Keratinocyte (primary cell): ENCODE measurements around the gene DPH1. TPM values are rescaled to one million over a fixed set of nuclear protein-coding genes. Genes with fewer than 3 reads are reported as not detected.

Experiments used
- DNase-seq: peaks from one replicate; pipeline ENCODE4 v3.0.0-alpha.2; 2011; ENCODE audit warnings: low read depth, missing footprints, low spot score
- FAIRE-seq: peaks from 2 replicates; lab custom pipeline; 2011; peaks lifted over from hg19 to GRCh38; lab: Jason Lieb, UNC
- H2AFZ ChIP-seq: 2 replicates; pipeline ENCODE4 v1.6.0; 2012; ENCODE audit warnings: low read length, control low read depth, inconsistent platforms; ENCODE audit not compliant: control insufficient read depth
- H3K27ac ChIP-seq: 2 replicates; pipeline ENCODE4 v1.5.1; 2011; ENCODE audit warnings: low read length; ENCODE audit not compliant: control insufficient read depth, insufficient read depth
- H3K27me3 ChIP-seq: 3 replicates; pipeline ENCODE4 v1.6.0; 2011; ENCODE audit warnings: low read length; ENCODE audit not compliant: control insufficient read depth, insufficient read depth; ENCODE audit errors: extremely low read depth
- H3K36me3 ChIP-seq, 2 experiments: 2 replicates in 1 of 2; 3 replicates in 1 of 2; pipeline ENCODE4 v1.5.1; 2011; ENCODE audit warnings: low read length in 2 of 2, mild to moderate bottlenecking in 1 of 2; ENCODE audit not compliant: control insufficient read depth in 2 of 2, insufficient read depth in 2 of 2; ENCODE audit errors: extremely low read depth in 1 of 2
- H3K4me1 ChIP-seq: 3 replicates; pipeline ENCODE4 v1.5.1; 2011; ENCODE audit warnings: low read length; ENCODE audit not compliant: control insufficient read depth, insufficient read depth; ENCODE audit errors: extremely low read depth
- H3K4me2 ChIP-seq: 3 replicates; pipeline ENCODE4 v1.6.0; 2011; ENCODE audit warnings: low read depth, low read length; ENCODE audit not compliant: control insufficient read depth, insufficient read depth; ENCODE audit errors: extremely low read depth
- H3K4me3 ChIP-seq, 3 experiments: fragments of 200-600 bp in 1 of 3; sonication (generic) in 1 of 3; 2 replicates in 2 of 3; 3 replicates in 1 of 3; pipeline ENCODE4 v1.5.1; 2011 to 2016; ENCODE audit warnings: low read length in 3 of 3, mild to moderate bottlenecking in 3 of 3, control low read depth in 2 of 3, inconsistent platforms in 1 of 3, low read depth in 1 of 3, mixed read lengths in 1 of 3, mixed run types in 1 of 3, moderate library complexity in 1 of 3; ENCODE audit not compliant: control insufficient read depth in 2 of 3, insufficient read depth in 2 of 3; ENCODE audit errors: extremely low read depth in 1 of 3
- H3K79me2 ChIP-seq: 2 replicates; pipeline ENCODE4 v1.6.0; 2012; ENCODE audit warnings: low read length; ENCODE audit not compliant: control insufficient read depth, insufficient read depth
- H3K9ac ChIP-seq: 3 replicates; pipeline ENCODE4 v1.6.0; 2011; ENCODE audit warnings: low read length; ENCODE audit not compliant: control insufficient read depth, insufficient read depth; ENCODE audit errors: extremely low read depth
- H3K9me1 ChIP-seq: 3 replicates; pipeline ENCODE4 v1.6.0; 2011; ENCODE audit warnings: low read length; ENCODE audit not compliant: control insufficient read depth, insufficient read depth; ENCODE audit errors: extremely low read depth
- H3K9me3 ChIP-seq: 2 replicates; pipeline ENCODE4 v1.5.1; 2012; ENCODE audit warnings: low read depth, low read length; ENCODE audit not compliant: control insufficient read depth
- H4K20me1 ChIP-seq: 3 replicates; pipeline ENCODE4 v1.6.0; 2011; ENCODE audit warnings: low read length; ENCODE audit not compliant: control insufficient read depth, insufficient read depth; ENCODE audit errors: extremely low read depth
- CTCF ChIP-seq, 3 experiments: IDR thresholded peaks in 1 of 3; conservative IDR thresholded peaks in 1 of 3; optimal IDR thresholded peaks in 1 of 3; 2 replicates in 2 of 3; 3 replicates in 1 of 3; pipeline versions ENCODE3 to v1.5.1; 2011; ENCODE audit warnings: low read length in 3 of 3, mild to moderate bottlenecking in 3 of 3, moderate library complexity in 2 of 3, control low read depth in 1 of 3, inconsistent platforms in 1 of 3; ENCODE audit not compliant: insufficient read depth in 2 of 3; ENCODE audit errors: extremely low read depth in 1 of 3
- EZH2 ChIP-seq: IDR thresholded peaks from one replicate; pipeline ENCODE4 v1.6.1; 2012; ENCODE audit warnings: inconsistent platforms, mild to moderate bottlenecking, low read length, moderate library complexity
- dilution Hi-C: fragments of 300-500 bp; cut with MboI; formaldehyde crosslinking; loops from one replicate; pipeline ENCODE4 v1.7.0; 2020; ENCODE audit warnings: low sequenced_read_pairs; ENCODE audit not compliant: extremely low pct_ligation_motif_present
- polyA plus RNA-seq, 5 experiments: library from polyadenylated mRNA; depleted of rRNA in 3 of 5; stranded (reverse) in 3 of 5; stranded (forward) in 1 of 5; unstranded in 1 of 5; fragments of >200 nt; gene quantifications; 1 replicate in 1 of 5; 2 replicates in 3 of 5; 3 replicates in 1 of 5; pipeline versions ENCODE4 v1.2.1 to v1.2.3, GENCODE V29; 2011 to 2012; ENCODE audit warnings: missing spikeins in 2 of 5, low read depth in 1 of 5, low replicate concordance in 1 of 5

DPH1 gene
- polyA plus RNA-seq, 1 donor (not counting 4 experiments of a cell fraction or from before 2014, with no cell fraction given), result 18.9 TPM

GRCh38 chr17:2089021-2089422 is 59.1 kb downstream of the DPH1 start:
- no peaks in the 10 kb centered on the region for H3K9me1 ChIP-seq
- H2AFZ ChIP-seq, result peak overlapping the region; percentile 5
- dilution Hi-C loops, result no loop called here
- peaks cover 51% of the 10 kb centered on the region for H3K4me1 ChIP-seq
- TF ChIP-seq EZH2 (no peak), CTCF (optimal IDR thresholded peaks at IDR 0.05 in 1 of 3, IDR thresholded peaks at IDR 0.05 in 1 of 3, conservative IDR thresholded peaks at IDR 0.05 in 1 of 3; ENCODE audit: extremely low read depth in 1 of 3, insufficient read depth in 2 of 3, low read length in 3 of 3) (no peak)
- H3K4me2 ChIP-seq, result peak overlapping the region; percentile 53
- no peak overlapping the region for H3K27ac ChIP-seq
- peaks cover 6 to 7% of the 10 kb centered on the region in 2 experiments for H3K36me3 ChIP-seq
- no peaks in the 10 kb centered on the region for H4K20me1 ChIP-seq
- no peak overlapping the region for H3K4me3 ChIP-seq
- no peaks in the 10 kb centered on the region for H3K27me3 ChIP-seq
- no peak for FAIRE-seq
- no peak overlapping the region for H3K9ac ChIP-seq
- no peak for DNase-seq
- H3K79me2 ChIP-seq, result no peaks in the 10 kb centered on the region
- H3K9me3 ChIP-seq, result no peaks in the 10 kb centered on the region

- no peaks in the 10 kb centered on the region for H3K79me2 ChIP-seq
- dilution Hi-C loops, result no loop called here
- H3K9me1 ChIP-seq, result no peaks in the 10 kb centered on the region
- H3K36me3 ChIP-seq, result peaks cover 6 to 7% of the 10 kb centered on the region in 2 experiments
- H3K4me3 ChIP-seq, result no peak overlapping the region
- no peak overlapping the region for H2AFZ ChIP-seq
- H3K9ac ChIP-seq, result no peak overlapping the region
- H3K4me1 ChIP-seq, result peaks cover 43% of the 10 kb centered on the region
- H3K4me2 ChIP-seq, result no peak overlapping the region
- H4K20me1 ChIP-seq, result no peaks in the 10 kb centered on the region
- TF ChIP-seq CTCF (optimal IDR thresholded peaks at IDR 0.05 in 1 of 3, IDR thresholded peaks at IDR 0.05 in 1 of 3, conservative IDR thresholded peaks at IDR 0.05 in 1 of 3; ENCODE audit: extremely low read depth in 1 of 3, insufficient read depth in 2 of 3, low read length in 3 of 3) (no peak), EZH2 (no peak)
- DNase-seq, result no peak
- no peaks in the 10 kb centered on the region for H3K9me3 ChIP-seq
- no peak overlapping the region for H3K27ac ChIP-seq
- no peaks in the 10 kb centered on the region for H3K27me3 ChIP-seq
- no peak for FAIRE-seq
These were observed 60.3 kb downstream of the DPH1 start for GRCh38 chr17:2090210-2090641.
